NAMALWA (cell line): ENCODE measurements around the gene ADAM12.
A peak's percentile ranks its signal among the peaks of the same experiment; 100 is the strongest.

Source experiments
- DNase-seq: peaks from one replicate; pipeline ENCODE4 v3.0.0-alpha.2; 2015; ENCODE audit warnings: low spot score

The ADAM12 gene

GRCh38 chr10:126013489-126014281 lies 374.6 kb downstream of the ADAM12 start:
- no peak for DNase-seq

GRCh38 chr10:126012485-126012884 lies 375.8 kb downstream of the ADAM12 start:
- no peak for DNase-seq

GRCh38 chr10:126011995-126012394 lies 376.3 kb downstream of the ADAM12 start:
- no peak for DNase-seq

GRCh38 chr10:126009650-126010049 lies 378.6 kb downstream of the ADAM12 start:
- no peak for DNase-seq

GRCh38 chr10:126006906-126007305 lies 381.4 kb downstream of the ADAM12 start:
- no peak for DNase-seq

GRCh38 chr10:126006264-126006663 lies 382.0 kb downstream of the ADAM12 start:
- DNase-seq, result no peak

- no peak for DNase-seq
Measured at GRCh38 chr10:126004752-126005151, 383.5 kb downstream of the ADAM12 start.

GRCh38 chr10:126001576-126001975 lies 386.7 kb downstream of the ADAM12 start:
- no peak for DNase-seq

GRCh38 chr10:125999694-126000093 lies 388.6 kb downstream of the ADAM12 start:
- DNase-seq, result no peak

GRCh38 chr10:125997586-125997985 lies 390.7 kb downstream of the ADAM12 start:
- DNase-seq, result no peak

GRCh38 chr10:125995726-125996304 lies 392.5 kb downstream of the ADAM12 start:
- DNase-seq, result no peak

GRCh38 chr10:125994601-125995000 lies 393.7 kb downstream of the ADAM12 start:
- no peak for DNase-seq

GRCh38 chr10:125992254-125992653 lies 396.0 kb downstream of the ADAM12 start:
- DNase-seq, result no peak

- no peak for DNase-seq
Measured at GRCh38 chr10:125991392-125991791, 396.9 kb downstream of the ADAM12 start.

GRCh38 chr10:125990974-125991373 lies 397.3 kb downstream of the ADAM12 start:
- DNase-seq, result no peak

- DNase-seq, result no peak
Measured at GRCh38 chr10:125989791-125990190, 398.5 kb downstream of the ADAM12 start.

GRCh38 chr10:125985557-125986240 lies 402.6 kb downstream of the ADAM12 start:
- DNase-seq, result no peak

- no peak for DNase-seq
Measured at GRCh38 chr10:125984865-125985495, 403.3 kb downstream of the ADAM12 start.

GRCh38 chr10:125984346-125984745 lies 403.9 kb downstream of the ADAM12 start:
- DNase-seq, result no peak

GRCh38 chr10:125983656-125984055 lies 404.6 kb downstream of the ADAM12 start:
- DNase-seq, result no peak

- no peak for DNase-seq
Measured at GRCh38 chr10:125983161-125983560, 405.1 kb downstream of the ADAM12 start.

GRCh38 chr10:125982260-125982948 lies 405.9 kb downstream of the ADAM12 start:
- DNase-seq, result peak; percentile 80
